ENCODE measurements around the gene WDR27.

The WDR27 gene

DNA sequence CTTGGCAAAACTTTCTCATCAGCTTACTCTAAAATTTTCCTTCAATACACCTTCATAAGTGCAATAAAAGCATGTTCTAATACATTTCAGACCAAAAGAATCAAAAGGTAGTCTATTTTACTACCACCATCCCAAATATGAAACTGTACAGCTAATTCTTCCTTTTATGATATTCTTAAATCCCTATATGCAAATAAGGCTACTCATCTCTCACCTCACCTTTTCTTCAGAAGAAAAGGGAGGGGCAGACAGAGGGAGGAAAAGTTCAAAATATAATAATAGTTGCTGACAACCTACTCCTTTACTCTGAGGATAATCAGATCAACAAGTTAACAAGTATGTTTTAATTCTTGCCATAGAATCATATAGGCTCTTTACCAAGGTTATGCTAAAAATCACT is 7.5 kb upstream of the WDR27 start:
- DNase-seq (ENCODE audit: low read depth): no peak

GRCh38 chr6:169707772-169708171 is 5.9 kb upstream of the WDR27 start:
- no peak for DNase-seq (ENCODE audit: low read depth)

DNA sequence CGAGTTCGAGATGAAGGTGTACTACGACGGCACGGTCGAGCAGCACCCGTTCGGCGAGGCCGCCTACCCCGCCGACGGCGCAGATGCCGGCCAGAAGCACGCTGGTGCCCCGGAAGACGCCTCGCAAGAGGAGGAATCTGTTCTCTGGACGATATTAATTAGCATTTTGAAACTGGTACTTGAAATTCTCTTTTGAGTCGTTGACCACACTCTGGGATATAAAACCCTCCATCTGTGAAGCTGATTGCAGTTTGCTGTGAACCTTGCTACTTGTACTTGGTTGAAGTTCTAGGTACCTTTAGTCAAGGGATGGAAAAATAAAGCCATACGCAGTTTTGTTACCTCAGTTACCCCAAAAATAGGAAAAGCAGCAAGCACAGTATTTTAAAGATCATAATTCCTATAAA is 1.0 kb upstream of the WDR27 start:
- DNase-seq (ENCODE audit: low read depth): no peak

DNA sequence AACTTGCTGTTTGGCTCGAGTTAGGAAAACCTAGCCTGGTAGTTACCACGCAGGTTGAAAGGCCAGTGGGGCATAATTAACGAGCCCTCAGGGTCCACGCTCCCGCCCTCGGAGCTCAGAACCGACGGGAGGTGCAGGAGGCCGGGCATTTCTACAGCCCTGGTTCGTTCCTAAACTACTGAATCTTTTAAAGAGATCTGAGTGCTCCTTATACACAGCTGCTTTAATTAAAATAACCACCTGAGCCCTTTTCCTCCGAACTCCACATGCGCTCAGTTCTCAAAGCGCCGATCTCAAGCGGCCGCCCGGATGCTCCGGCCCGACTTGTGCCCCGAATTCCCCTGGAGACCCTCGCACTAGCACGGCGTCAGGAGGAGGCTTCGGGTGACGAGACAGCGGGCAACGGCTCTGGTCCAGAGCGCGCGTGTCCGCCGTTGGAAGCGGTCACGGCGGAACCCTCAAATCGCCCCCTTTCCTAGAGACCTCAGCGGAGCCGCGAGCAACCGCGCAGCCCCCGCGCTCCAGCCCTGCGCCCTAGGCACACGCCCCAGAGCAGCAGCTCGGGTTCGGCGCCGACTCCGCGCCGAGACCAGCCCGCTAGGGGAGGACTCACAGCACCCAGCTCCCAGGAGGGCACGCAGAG is 397 bp downstream of the WDR27 start:
- peak; percentile 41 for DNase-seq (ENCODE audit: low read depth)

- no peak for DNase-seq (ENCODE audit: low read depth)
These were observed 1.5 kb downstream of the WDR27 start for GRCh38 chr6:169700296-169700695.

GRCh38 chr6:169697115-169697514 is 4.7 kb downstream of the WDR27 start:
- DNase-seq (ENCODE audit: low read depth): peak; percentile 40

- DNase-seq (ENCODE audit: low read depth): no peak
These were observed 6.7 kb downstream of the WDR27 start for GRCh38 chr6:169695131-169695530.

- DNase-seq (ENCODE audit: low read depth): no peak
These were observed 9.3 kb downstream of the WDR27 start for GRCh38 chr6:169692516-169692915.

DNA sequence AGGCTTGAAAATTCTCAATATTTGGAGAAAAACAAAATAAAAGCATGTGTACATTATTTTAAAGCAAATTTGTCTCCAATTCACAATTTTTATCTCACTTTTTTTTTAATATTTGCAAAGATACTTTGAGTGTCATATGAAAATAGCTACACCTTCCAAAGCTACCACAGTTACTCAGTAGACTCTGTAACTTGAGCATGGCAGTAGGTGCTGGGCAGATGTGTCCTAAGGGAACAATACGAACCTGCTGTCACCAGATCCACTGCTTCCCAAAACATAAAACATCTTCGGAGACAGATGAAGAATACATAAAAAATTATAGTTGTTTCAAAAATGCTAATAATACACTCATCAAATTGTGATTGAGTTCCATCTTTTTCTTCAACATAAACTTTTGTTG is 10.6 kb downstream of the WDR27 start:
- DNase-seq (ENCODE audit: low read depth): no peak

- DNase-seq (ENCODE audit: low read depth): peak; percentile 90
These were observed 12.5 kb downstream of the WDR27 start for GRCh38 chr6:169689287-169689686.

- DNase-seq (ENCODE audit: low read depth): no peak
These were observed 16.0 kb downstream of the WDR27 start for GRCh38 chr6:169685860-169686259.

DNA sequence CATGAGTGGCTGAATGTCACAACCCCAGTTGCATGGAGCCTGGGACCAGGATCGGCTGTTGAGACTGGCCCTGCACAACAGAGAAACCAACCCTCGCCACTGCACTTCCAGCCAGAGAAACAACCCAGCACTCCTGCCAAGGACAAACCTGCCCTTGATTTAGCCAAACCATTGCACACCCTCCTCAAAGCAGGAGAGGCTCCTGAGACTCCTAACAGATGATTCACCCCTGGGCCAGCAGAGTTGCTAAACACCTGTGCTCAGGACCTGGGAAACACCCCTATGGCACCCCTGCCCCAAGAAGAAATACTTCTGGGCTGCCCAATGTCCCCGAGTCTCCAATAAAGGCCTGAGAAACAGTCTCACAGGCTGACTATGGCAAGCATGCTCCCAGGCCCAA is 17.8 kb downstream of the WDR27 start:
- no peak for DNase-seq (ENCODE audit: low read depth)

DNA sequence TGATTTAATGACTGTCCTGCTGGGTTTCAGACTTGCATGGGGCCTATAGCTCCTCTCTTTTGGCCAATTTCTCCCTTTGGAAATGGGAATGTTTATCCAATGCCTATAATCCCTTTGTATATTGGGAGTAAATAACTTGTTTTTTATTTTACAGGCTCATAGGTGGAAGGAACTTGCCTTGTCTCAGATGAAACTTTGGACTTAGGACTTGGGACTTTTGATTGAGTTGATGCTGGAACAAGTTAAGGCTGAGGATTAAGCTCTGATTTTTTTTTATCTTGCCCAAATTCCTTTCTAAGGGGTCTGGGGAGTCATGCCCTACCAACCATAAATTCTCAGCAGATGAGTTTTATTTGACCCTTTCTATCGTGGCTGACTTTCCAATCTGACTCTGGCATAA is 23.5 kb downstream of the WDR27 start:
- DNase-seq (ENCODE audit: low read depth): no peak

DNA sequence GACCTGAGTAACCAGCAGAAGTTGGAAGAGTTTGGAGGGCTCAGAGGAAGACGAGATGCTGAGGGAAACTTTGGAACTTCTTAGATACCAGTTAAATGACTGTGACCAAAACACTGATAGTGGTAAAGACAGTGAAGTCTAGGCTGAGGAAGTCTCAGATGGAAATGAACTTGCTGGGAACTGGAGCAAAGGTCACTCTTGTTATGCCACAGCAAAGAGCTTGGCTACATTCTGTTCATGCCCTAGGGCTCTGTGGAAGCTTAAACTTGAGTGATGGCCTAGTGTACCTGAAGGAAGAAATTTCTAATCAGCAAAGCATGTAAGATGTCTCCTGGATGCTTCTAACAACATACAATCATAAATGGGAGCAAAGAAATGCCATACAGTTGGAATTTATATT is 24.7 kb downstream of the WDR27 start:
- DNase-seq (ENCODE audit: low read depth): no peak

DNA sequence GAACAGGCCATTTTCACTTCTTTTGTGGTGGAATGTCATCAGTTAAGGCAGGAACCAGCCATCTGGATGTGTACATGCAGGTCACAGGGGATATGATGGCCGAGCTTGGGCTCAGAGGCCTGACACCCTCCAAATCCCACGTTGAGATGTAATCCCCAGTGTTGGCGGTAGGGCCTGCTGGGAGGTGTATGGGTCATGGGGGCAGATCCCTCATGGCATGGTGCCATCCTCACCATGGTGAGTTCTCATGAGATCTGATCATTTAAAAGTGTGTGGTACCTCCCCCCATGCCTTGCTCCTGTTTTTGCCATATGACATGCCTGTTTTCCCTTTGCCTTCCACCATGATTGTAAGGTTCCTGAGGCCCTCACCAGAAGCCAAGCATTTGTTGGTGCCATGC is 26.8 kb downstream of the WDR27 start:
- no peak for DNase-seq (ENCODE audit: low read depth)

- no peak for DNase-seq (ENCODE audit: low read depth)
These were observed 30.3 kb downstream of the WDR27 start for GRCh38 chr6:169671563-169671962.

DNA sequence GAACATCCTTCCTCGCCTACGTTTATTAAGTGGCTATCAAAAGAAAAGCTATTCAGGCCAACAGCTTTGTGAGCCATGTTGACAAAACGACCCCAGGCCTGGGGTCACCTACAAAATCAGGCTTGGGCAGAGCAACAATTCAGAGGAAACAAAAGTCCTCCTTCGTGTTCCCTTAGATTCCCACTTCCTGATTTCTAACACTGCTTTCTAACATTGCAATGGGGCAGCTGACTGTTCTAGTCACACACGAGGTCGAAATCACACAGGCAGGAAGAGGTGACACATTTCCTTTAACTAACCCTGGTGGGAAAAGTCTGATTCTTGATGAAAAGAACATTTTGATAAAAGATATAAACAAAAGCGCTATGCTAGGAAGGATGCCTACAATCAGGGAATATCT is 31.9 kb downstream of the WDR27 start:
- peak; percentile 80 for DNase-seq (ENCODE audit: low read depth)

DNA sequence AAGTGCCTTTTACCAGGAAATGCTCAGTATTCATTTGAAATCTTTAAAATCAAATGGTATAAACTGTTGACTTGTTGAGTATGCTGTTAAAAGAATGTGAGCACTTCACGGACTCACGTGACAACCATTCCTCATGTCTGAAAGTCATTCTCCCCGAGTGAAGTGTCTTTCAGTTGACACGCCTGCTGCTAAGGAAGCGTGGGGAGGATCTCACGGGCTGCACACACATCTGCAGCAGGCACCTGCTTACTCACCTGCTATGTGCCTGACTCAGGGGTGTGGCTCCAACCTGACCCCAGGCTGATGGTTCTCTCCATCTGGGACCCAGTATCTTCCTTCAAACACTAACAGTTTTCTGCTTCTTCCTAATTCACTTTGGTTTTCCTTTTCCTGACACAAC is 32.7 kb downstream of the WDR27 start:
- no peak for DNase-seq (ENCODE audit: low read depth)

- DNase-seq (ENCODE audit: low read depth): no peak
These were observed 33.5 kb downstream of the WDR27 start for GRCh38 chr6:169668203-169668847.

- DNase-seq (ENCODE audit: low read depth): no peak
These were observed 34.1 kb downstream of the WDR27 start for GRCh38 chr6:169667716-169668115.

DNA sequence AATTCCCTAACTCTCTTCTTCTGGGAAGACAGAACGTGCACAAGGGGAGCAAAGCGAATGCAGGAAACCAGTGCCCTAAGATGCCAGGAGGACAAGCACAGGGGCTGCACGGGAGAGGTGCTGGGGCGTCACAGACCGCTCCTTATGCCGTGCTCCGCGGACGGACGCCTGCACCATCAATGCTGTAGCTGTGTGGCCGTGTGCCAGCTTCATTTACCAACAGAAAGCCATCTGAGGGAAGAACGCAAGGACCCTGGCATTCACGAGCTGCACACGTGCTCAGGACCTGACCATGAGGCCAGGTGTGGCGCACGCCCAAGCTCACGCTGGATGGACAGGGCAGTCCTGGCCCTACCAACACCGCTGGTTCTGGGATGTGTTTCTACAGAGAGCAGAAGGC is 35.4 kb downstream of the WDR27 start:
- no peak for DNase-seq (ENCODE audit: low read depth)

- no peak for DNase-seq (ENCODE audit: low read depth)
These were observed 36.5 kb downstream of the WDR27 start for GRCh38 chr6:169665289-169665688.

GRCh38 chr6:169664227-169664626 is 37.6 kb downstream of the WDR27 start:
- DNase-seq (ENCODE audit: low read depth): no peak

DNA sequence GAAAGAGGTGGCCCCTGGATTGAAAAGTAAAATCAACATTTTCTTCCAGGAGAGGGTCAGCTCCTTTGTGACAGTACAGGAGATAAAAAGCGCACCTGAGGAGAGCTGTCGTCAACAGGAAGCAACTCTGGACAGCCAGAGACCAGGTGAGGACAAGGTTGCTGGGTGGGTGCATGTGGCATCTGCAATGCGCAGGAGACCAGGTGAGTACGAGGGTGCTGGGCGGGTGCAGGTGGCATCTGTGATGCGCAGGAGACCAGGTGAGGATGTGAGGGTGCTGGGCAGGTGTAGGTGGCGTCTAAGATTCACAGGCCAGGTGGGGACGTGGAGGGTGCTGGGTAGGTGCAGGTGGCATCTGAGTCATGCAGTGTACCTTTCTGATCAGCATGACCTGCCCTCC is 38.4 kb downstream of the WDR27 start:
- DNase-seq (ENCODE audit: low read depth): no peak

Data from ELR (cell line).